HL-60 (cell line): ENCODE results near the gene RNGTT.

Source experiments
- DNase-seq, 2 experiments: peaks; one replicate each; pipeline ENCODE4 v3.0.0-alpha.2; 2010 to 2020; ENCODE audit warnings: low read depth in 1 of 2, low spot score in 1 of 2
- H3K27ac ChIP-seq: fragments of 250-450 bp; sonication (Bioruptor Pico); replicated peaks from 2 replicates; pipeline ENCODE4 v1.5.1; 2020; ENCODE audit warnings: mild to moderate bottlenecking, moderate library complexity
- H3K27me3 ChIP-seq: fragments of 250-450 bp; sonication (Bioruptor Pico); 2 replicates; pipeline ENCODE4 v1.5.1; 2021; ENCODE audit warnings: mild to moderate bottlenecking, moderate library complexity; ENCODE audit not compliant: insufficient read depth, poor library complexity, severe bottlenecking
- H3K4me3 ChIP-seq: replicated peaks from 2 replicates; pipeline ENCODE4 v1.5.1; 2011; ENCODE audit warnings: mild to moderate bottlenecking, control low read depth, low read length; ENCODE audit not compliant: insufficient read depth
- GABPA ChIP-seq: IDR thresholded peaks from 2 replicates; pipeline ENCODE4 v1.6.1; 2012; ENCODE audit warnings: low read depth
- POLR2AphosphoS5 ChIP-seq: IDR thresholded peaks from 2 replicates; pipeline ENCODE4 v1.6.1; 2012; ENCODE audit warnings: low read depth
- SPI1 ChIP-seq: IDR thresholded peaks from 2 replicates; pipeline ENCODE4 v1.6.1; 2012; ENCODE audit warnings: low read depth, mild to moderate bottlenecking, borderline replicate concordance
- TF ChIP-seq, protein P1 (sequence below): IDR thresholded peaks from 2 replicates; pipeline ENCODE4 v1.6.1; 2012; ENCODE audit warnings: low read depth; ENCODE audit not compliant: insufficient replicate concordance
- TF ChIP-seq, protein P2 (sequence below): IDR thresholded peaks from one replicate; pipeline ENCODE4 v1.5.1; 2011; ENCODE audit warnings: low read length, control low read depth, inconsistent platforms; ENCODE audit not compliant: insufficient read depth

The RNGTT gene

GRCh38 chr6:88574031-88574430, 389.4 kb downstream of the RNGTT start:
- Histone ChIP-seq H3K4me3 (no peak overlapping the region), H3K27me3 (no peaks in the 10 kb centered on the region), H3K27ac (no peak overlapping the region)
- TF ChIP-seq POLR2AphosphoS5, result no peak
- no peak for TF ChIP-seq GABPA
- TF ChIP-seq, protein P1, sequence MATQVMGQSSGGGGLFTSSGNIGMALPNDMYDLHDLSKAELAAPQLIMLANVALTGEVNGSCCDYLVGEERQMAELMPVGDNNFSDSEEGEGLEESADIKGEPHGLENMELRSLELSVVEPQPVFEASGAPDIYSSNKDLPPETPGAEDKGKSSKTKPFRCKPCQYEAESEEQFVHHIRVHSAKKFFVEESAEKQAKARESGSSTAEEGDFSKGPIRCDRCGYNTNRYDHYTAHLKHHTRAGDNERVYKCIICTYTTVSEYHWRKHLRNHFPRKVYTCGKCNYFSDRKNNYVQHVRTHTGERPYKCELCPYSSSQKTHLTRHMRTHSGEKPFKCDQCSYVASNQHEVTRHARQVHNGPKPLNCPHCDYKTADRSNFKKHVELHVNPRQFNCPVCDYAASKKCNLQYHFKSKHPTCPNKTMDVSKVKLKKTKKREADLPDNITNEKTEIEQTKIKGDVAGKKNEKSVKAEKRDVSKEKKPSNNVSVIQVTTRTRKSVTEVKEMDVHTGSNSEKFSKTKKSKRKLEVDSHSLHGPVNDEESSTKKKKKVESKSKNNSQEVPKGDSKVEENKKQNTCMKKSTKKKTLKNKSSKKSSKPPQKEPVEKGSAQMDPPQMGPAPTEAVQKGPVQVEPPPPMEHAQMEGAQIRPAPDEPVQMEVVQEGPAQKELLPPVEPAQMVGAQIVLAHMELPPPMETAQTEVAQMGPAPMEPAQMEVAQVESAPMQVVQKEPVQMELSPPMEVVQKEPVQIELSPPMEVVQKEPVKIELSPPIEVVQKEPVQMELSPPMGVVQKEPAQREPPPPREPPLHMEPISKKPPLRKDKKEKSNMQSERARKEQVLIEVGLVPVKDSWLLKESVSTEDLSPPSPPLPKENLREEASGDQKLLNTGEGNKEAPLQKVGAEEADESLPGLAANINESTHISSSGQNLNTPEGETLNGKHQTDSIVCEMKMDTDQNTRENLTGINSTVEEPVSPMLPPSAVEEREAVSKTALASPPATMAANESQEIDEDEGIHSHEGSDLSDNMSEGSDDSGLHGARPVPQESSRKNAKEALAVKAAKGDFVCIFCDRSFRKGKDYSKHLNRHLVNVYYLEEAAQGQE, result no peak
- TF ChIP-seq, protein P2, sequence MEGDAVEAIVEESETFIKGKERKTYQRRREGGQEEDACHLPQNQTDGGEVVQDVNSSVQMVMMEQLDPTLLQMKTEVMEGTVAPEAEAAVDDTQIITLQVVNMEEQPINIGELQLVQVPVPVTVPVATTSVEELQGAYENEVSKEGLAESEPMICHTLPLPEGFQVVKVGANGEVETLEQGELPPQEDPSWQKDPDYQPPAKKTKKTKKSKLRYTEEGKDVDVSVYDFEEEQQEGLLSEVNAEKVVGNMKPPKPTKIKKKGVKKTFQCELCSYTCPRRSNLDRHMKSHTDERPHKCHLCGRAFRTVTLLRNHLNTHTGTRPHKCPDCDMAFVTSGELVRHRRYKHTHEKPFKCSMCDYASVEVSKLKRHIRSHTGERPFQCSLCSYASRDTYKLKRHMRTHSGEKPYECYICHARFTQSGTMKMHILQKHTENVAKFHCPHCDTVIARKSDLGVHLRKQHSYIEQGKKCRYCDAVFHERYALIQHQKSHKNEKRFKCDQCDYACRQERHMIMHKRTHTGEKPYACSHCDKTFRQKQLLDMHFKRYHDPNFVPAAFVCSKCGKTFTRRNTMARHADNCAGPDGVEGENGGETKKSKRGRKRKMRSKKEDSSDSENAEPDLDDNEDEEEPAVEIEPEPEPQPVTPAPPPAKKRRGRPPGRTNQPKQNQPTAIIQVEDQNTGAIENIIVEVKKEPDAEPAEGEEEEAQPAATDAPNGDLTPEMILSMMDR, result no peak
- TF ChIP-seq SPI1, result no peak
- DNase-seq, result no peak

- Histone ChIP-seq H3K27ac (no peak overlapping the region), H3K4me3 (no peak overlapping the region), H3K27me3 (no peaks in the 10 kb centered on the region)
- no peak for DNase-seq
- TF ChIP-seq, protein P2, result no peak
- TF ChIP-seq GABPA (no peak), POLR2AphosphoS5 (no peak), SPI1 (no peak)
- TF ChIP-seq, protein P1, result no peak
Measured at GRCh38 chr6:88573561-88573960, 389.9 kb downstream of the RNGTT start.

GRCh38 chr6:88572449-88573139, 390.8 kb downstream of the RNGTT start:
- no peak overlapping the region for H3K27ac ChIP-seq

More at GRCh38 chr6:88572449-88573139, 390.8 kb downstream of the RNGTT start:
- H3K27me3 ChIP-seq, result no peaks in the 10 kb centered on the region
- no peak for DNase-seq
- TF ChIP-seq SPI1 (no peak), GABPA (no peak), POLR2AphosphoS5 (no peak)
- TF ChIP-seq, protein P2, result no peak
- TF ChIP-seq, protein P1, result no peak
- H3K4me3 ChIP-seq, result no peak overlapping the region
